Measurements from ENCODE around the gene SLC5A5. TPM values are rescaled to one million over a fixed set of nuclear protein-coding genes. Genes with fewer than 3 reads are reported as not detected.

SLC5A5 gene
- total and polyA plus RNA-seq, 2 of the 4 experiments (the other 2 are of a cell fraction) = not detected

GRCh38 chr19:17841810-17842662 is 29.7 kb upstream of the SLC5A5 start:
- no peak overlapping the region; the same call in 1 of the 2 replicates for H3K9ac ChIP-seq (ENCODE audit: low read depth, low read length)
- peaks cover 14% of the 10 kb centered on the region; the same call in 1 of the 2 replicates for H3K27me3 ChIP-seq (ENCODE audit: control insufficient read depth, insufficient read depth, low read length)
- H2BK120ac ChIP-seq (ENCODE audit: low read depth, low read length) = no peak overlapping the region
- H3K4me2 ChIP-seq (ENCODE audit: low read depth, low read length) = peak overlapping the region; percentile 64
- H3K36me3 ChIP-seq (ENCODE audit: control insufficient read depth, insufficient read depth, low read length) = no peaks in the 10 kb centered on the region
- H3K9me1 ChIP-seq (ENCODE audit: insufficient read depth, low read length) = no peaks in the 10 kb centered on the region
- H4K5ac ChIP-seq (ENCODE audit: low read depth, low read length) = no peak overlapping the region
- dilution Hi-C loops (cut with HindIII; ENCODE audit: low sequenced_read_pairs, unreplicated experiment) (no loop called here), in situ Hi-C loops (cut with MboI; ENCODE audit: low sequenced_read_pairs) (no loop called here), intact Hi-C loops (cut with micrococcal nuclease) (no loop called here)
- peaks cover 4% of the 10 kb centered on the region for H3K4me1 ChIP-seq (ENCODE audit: control insufficient read depth, insufficient read depth, low read length)
- H2AK5ac ChIP-seq (ENCODE audit: low read depth, low read length) = no peak overlapping the region
- no peak overlapping the region for H2BK5ac ChIP-seq (ENCODE audit: low read depth, low read length, poor library complexity, severe bottlenecking)
- TF ChIP-seq RCOR1 (IDR thresholded peaks at IDR 0.05; ENCODE audit: insufficient replicate concordance, low read length) (no peak), CHD1 (IDR thresholded peaks at IDR 0.05; ENCODE audit: low read depth, low read length) (no peak), POLR2A (IDR thresholded peaks at IDR 0.05; ENCODE audit: low read depth, low read length) (no peak), CEBPB (IDR thresholded peaks at IDR 0.05; ENCODE audit: low read depth, low read length) (no peak), FOS (IDR thresholded peaks at IDR 0.05; ENCODE audit: low read depth, low read length) (no peak), BHLHE40 (IDR thresholded peaks at IDR 0.05; ENCODE audit: low read depth, low read length) (no peak), RAD21 (IDR thresholded peaks at IDR 0.05; ENCODE audit: low read length) (no peak), NFE2L2 (IDR thresholded peaks at IDR 0.05; ENCODE audit: low read depth, low read length) (no peak), MAFK (IDR thresholded peaks at IDR 0.05; ENCODE audit: low read depth, low read length) (no peak)
- WGBS, 2 experiments (ENCODE audit: extremely low coverage in 2 of 2, insufficient read length in 1 of 2) = 1 to 100% methylated on average over 2 to 16 of the region's 56 CpGs
- ATAC-seq (ENCODE audit: low read depth) (peak; percentile 97), DNase-seq (peak; percentile 63)
- H3K14ac ChIP-seq (replicated peaks; ENCODE audit: low read depth, low read length) = no peak overlapping the region
- H3K4ac ChIP-seq (ENCODE audit: low read depth, low read length) = no peak overlapping the region
- BruUV-seq (replicated peaks) = no TSS peak
- no peaks in the 10 kb centered on the region for H3K9me3 ChIP-seq (ENCODE audit: control insufficient read depth, insufficient read depth, low read length)
- H4K91ac ChIP-seq (ENCODE audit: insufficient read depth, low read depth, low read length) = no peak overlapping the region; the same call in 1 of the 2 replicates
- no peak overlapping the region for H3K23ac ChIP-seq (ENCODE audit: low read depth, low read length)
- no peak overlapping the region for H2BK20ac ChIP-seq (ENCODE audit: low read depth, low read length)
- peak overlapping the region; percentile 92 for H2AFZ ChIP-seq (replicated peaks; ENCODE audit: low read length, poor library complexity)
- no peaks in the 10 kb centered on the region for H4K20me1 ChIP-seq (ENCODE audit: insufficient read depth, low read length)
- H3K56ac ChIP-seq (ENCODE audit: extremely low read depth, insufficient read depth, low read length) = no peak overlapping the region
- H3K27ac ChIP-seq (ENCODE audit: insufficient read depth, low read length) = no peak overlapping the region
- H3K4me3 ChIP-seq (ENCODE audit: insufficient read depth, low read depth, low read length) = peak overlapping the region; percentile 35
- ChIA-PET POLR2A (ENCODE audit: unreplicated experiment) (interaction anchor here (0.6 kb wide), 1 partner anchor 117 kb away, joined by 4 read pairs; no protein-coding TSS in a partner anchor), CTCF (no interaction called here)
- peak overlapping the region in 1 of 2 experiments; percentile 39; a peak in 2 of 4 replicates for H4K8ac ChIP-seq (ENCODE audit: low read depth in 2 of 2, low read length in 2 of 2)
- H2BK15ac ChIP-seq (ENCODE audit: low read depth, low read length) = no peak overlapping the region
- no peak overlapping the region for H2AK9ac ChIP-seq (replicated peaks; ENCODE audit: low read depth, low read length, poor library complexity)
- H3K79me1 ChIP-seq (ENCODE audit: low read depth in 1 of 2, low read length in 2 of 2) = no peaks in the 10 kb centered on the region
- no peak overlapping the region for H3K18ac ChIP-seq (ENCODE audit: low read depth, low read length)
